NCI-H1092 treated with DMSO at 0.1 percent for 48 hours (cell line): ENCODE data around the gene PSD.
A peak's percentile ranks its signal among the peaks of the same experiment; 100 is the strongest.
"Not testable (repeated sequence)": the region's sequence is repeated elsewhere in the genome, so short reads cannot be mapped to it uniquely, and the experiment has no call there.

Source experiments
- DNase-seq: peaks from one replicate; lab custom pipeline; 2025; lab: John Stamatoyannopoulos, UW

Gene PSD

GRCh38 chr10:102418622-102419268 is at the start of gene PSD:
Gene PSD (minus strand): TSS chr10:102418785. CDS start chr10:102417038, 1,747 bp downstream.
- peak; percentile 81 for DNase-seq

- no peak for DNase-seq
Measured at GRCh38 chr10:102467971-102468438, 49.4 kb upstream of the PSD start.

GRCh38 chr10:102467318-102467717 is 48.7 kb upstream of the PSD start:
- no peak for DNase-seq

- no peak for DNase-seq
Measured at GRCh38 chr10:102465466-102465865, 46.9 kb upstream of the PSD start.

- DNase-seq = no peak
Measured at GRCh38 chr10:102463983-102464382, 45.4 kb upstream of the PSD start.

- no peak for DNase-seq
Measured at GRCh38 chr10:102462512-102463054, 44.0 kb upstream of the PSD start.

GRCh38 chr10:102461187-102462054 is 42.8 kb upstream of the PSD start:
- DNase-seq = peak; percentile 86

GRCh38 chr10:102460836-102461186 is 42.2 kb upstream of the PSD start:
- DNase-seq = peak; percentile 39

GRCh38 chr10:102458656-102459055 is 40.1 kb upstream of the PSD start:
- DNase-seq = no peak

GRCh38 chr10:102457591-102458150 is 39.1 kb upstream of the PSD start:
- no peak for DNase-seq

GRCh38 chr10:102455893-102456471 is 37.4 kb upstream of the PSD start:
- no peak for DNase-seq

- not testable (repeated sequence) for DNase-seq
Measured at GRCh38 chr10:102454662-102455487, 36.3 kb upstream of the PSD start.

GRCh38 chr10:102453502-102453901 is 34.9 kb upstream of the PSD start:
- no peak for DNase-seq

- no peak for DNase-seq
Measured at GRCh38 chr10:102452672-102453340, 34.2 kb upstream of the PSD start.

- DNase-seq = peak; percentile 6
Measured at GRCh38 chr10:102451105-102451969, 32.8 kb upstream of the PSD start, which contains the start of gene C10orf95. Gene C10orf95 (minus strand): TSS chr10:102451543. CDS start chr10:102451093, 450 bp downstream.

GRCh38 chr10:102450374-102451104 is 32.0 kb upstream of the PSD start:
- DNase-seq = peak; percentile 72

- DNase-seq = no peak
Measured at GRCh38 chr10:102450124-102450373, 31.5 kb upstream of the PSD start.

GRCh38 chr10:102449321-102450123 is 30.9 kb upstream of the PSD start:
- peak; percentile 56 for DNase-seq
